Suprapubic skin (tissue), 4 donors: ENCODE results near the gene TRIM7.

ENCODE experiments used
- EP300 ChIP-seq: sonication (generic); formaldehyde crosslinking; IDR thresholded peaks from one replicate; pipeline ENCODE4 v1.6.1; 2017; ENCODE audit warnings: antibody characterized with exemption
- POLR2A ChIP-seq, 2 donors: fragments of 450-650 bp; IDR thresholded peaks; one replicate each; pipeline ENCODE4 v1.6.1; 2017; ENCODE audit warnings: antibody characterized with exemption in 2 of 2, mild to moderate bottlenecking in 2 of 2, moderate library complexity in 2 of 2
- POLR2AphosphoS5 ChIP-seq, 3 donors: sonication (generic); formaldehyde crosslinking; IDR thresholded peaks; one replicate each; pipeline ENCODE4 v1.6.1; 2017; ENCODE audit warnings: antibody characterized with exemption in 3 of 3
- TF ChIP-seq, protein P1 (sequence below), 2 donors: fragments of 200-600 bp in 1 of 2; fragments of 450-650 bp in 1 of 2; sonication (generic) in 1 of 2; IDR thresholded peaks; one replicate each; pipeline ENCODE4 v1.5.1; 2016 to 2019; ENCODE audit warnings: antibody characterized with exemption in 2 of 2, mild to moderate bottlenecking in 1 of 2, moderate library complexity in 1 of 2

DNA sequence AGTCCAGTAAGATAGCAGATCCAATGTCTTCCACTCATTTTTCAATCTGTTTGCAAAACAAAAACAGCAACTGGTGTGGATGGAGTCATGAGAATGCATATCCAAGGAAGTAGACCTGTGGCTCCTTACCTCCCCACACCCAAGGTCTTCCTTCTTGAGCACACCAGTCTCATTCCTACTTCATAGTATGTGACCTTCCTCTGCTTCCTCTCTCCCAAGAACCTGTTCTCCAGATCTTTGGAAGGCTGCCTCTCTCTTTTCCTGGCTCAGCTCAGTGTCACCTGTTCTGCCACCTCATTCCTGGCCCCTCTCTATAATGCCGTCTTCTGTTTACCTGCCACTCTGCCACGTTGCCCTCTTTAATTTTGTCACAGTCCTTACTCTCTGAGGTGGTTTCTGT lies 7.9 kb upstream of the TRIM7 start:
- TF ChIP-seq, protein P1, sequence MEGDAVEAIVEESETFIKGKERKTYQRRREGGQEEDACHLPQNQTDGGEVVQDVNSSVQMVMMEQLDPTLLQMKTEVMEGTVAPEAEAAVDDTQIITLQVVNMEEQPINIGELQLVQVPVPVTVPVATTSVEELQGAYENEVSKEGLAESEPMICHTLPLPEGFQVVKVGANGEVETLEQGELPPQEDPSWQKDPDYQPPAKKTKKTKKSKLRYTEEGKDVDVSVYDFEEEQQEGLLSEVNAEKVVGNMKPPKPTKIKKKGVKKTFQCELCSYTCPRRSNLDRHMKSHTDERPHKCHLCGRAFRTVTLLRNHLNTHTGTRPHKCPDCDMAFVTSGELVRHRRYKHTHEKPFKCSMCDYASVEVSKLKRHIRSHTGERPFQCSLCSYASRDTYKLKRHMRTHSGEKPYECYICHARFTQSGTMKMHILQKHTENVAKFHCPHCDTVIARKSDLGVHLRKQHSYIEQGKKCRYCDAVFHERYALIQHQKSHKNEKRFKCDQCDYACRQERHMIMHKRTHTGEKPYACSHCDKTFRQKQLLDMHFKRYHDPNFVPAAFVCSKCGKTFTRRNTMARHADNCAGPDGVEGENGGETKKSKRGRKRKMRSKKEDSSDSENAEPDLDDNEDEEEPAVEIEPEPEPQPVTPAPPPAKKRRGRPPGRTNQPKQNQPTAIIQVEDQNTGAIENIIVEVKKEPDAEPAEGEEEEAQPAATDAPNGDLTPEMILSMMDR (IDR thresholded peaks at IDR 0.05), result no peak
- no peak for TF ChIP-seq POLR2A (IDR thresholded peaks at IDR 0.05)
- TF ChIP-seq POLR2AphosphoS5 (IDR thresholded peaks at IDR 0.05), result no peak
- TF ChIP-seq EP300, result no peak
